ENCODE measurements around the gene AQP6.

AQP6 gene

DNA sequence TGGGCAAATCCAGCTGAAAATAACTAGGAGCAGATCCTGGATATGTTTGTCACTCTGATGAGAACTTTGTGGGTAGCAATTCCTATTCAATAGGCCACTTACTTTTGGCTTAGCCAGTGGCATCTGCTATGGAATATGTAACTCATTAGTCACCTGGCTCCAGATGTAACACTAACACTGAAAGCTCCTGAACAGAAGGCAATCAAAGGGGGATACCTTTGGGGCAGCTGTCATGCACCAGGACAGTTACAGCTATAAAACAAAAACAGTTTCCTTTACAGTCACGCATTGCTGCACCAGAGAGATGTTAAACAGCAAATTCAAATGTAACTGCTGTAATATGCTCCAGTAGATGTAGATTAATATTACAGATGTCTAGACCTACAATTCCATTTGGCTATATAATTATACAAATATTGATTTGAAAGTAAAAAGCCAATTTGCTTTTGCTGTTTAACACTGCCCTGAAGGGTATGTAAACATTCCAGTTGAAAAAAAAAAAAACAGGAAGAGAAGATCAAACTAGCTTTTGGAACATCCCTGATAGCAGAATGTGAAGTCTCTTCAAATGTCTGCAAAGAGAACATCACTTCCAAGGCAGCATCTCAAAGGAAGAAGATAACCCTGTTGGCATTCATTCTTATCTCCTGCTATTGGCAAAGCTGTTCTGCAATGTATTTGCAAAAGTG is 34.2 kb downstream of the AQP6 start:
- no peak overlapping the region for H3K4me3 Mint-ChIP-seq
- H3K9me3 Mint-ChIP-seq, result no peaks in the 10 kb centered on the region
- peaks cover 77% of the 10 kb centered on the region for H3K36me3 Mint-ChIP-seq (ENCODE audit: low read depth)
- no peak for DNase-seq
- no peaks in the 10 kb centered on the region for H3K27me3 Mint-ChIP-seq
- peaks cover 10% of the 10 kb centered on the region for H3K4me1 Mint-ChIP-seq (ENCODE audit: low read depth)
- H3K27ac Mint-ChIP-seq, result no peak overlapping the region

DNA sequence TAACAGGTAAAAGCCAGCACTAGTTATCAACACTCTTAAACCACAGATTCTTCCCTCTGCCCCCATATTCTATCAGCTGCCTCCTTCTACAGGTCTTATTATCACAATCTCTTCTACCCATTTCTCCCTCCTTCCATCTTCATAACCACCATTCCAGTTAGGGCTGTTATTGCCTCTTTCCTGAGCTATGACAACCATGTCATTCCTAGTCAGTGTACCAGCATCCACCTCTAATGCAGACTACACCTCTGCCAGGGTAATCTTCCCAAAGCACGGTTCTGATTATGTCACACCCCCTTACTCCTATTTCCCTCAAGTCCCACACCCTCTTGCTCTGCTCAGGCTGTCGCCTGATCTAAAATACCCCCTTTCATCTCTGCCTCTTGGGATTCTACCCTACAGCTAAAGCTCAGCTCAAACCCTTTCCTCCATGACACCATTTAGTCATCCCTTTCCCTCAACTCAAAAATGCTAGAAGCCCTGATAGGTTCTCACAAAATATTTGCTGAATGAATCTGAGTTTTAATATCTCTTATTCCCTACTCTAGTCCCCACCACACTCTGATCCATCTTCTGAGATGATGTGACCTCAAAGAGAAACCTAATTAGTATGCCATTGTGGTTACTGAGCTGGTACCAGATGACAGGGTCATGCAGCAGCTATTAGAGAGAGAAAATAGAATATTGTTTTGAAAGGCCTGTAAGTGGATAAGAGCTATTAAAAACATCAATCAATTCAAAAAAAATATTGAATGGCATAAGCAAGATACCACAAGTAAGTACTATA is 40.8 kb downstream of the AQP6 start:
- Mint-ChIP-seq H3K36me3 (ENCODE audit: low read depth) (peaks cover 57% of the 10 kb centered on the region), H3K9me3 (no peaks in the 10 kb centered on the region), H3K4me3 (no peak overlapping the region), H3K4me1 (ENCODE audit: low read depth) (peaks cover 6% of the 10 kb centered on the region), H3K27me3 (no peaks in the 10 kb centered on the region), H3K27ac (no peak overlapping the region)
- DNase-seq, result no peak

DNA sequence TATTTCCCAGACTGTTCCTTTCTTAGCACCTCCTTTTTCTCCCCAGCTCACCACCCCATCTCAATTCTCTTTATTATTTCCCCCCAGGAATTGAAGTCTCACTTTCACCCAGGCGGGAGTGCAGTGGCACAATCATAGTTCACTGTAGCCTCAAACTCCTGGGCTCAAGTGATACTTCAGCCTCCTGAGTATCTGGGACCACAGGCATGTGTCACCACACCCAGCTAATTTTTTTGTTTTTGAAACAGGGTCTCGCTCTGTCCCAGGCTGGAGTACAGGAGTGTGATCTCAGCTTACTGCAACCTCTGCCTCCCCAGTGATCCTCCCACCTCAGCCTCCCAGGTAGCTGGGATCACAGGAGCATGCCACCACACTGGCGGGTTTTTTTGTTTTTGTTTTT is 41.6 kb downstream of the AQP6 start:
- H3K4me1 Mint-ChIP-seq (ENCODE audit: low read depth), result peaks cover 6% of the 10 kb centered on the region

DNA sequence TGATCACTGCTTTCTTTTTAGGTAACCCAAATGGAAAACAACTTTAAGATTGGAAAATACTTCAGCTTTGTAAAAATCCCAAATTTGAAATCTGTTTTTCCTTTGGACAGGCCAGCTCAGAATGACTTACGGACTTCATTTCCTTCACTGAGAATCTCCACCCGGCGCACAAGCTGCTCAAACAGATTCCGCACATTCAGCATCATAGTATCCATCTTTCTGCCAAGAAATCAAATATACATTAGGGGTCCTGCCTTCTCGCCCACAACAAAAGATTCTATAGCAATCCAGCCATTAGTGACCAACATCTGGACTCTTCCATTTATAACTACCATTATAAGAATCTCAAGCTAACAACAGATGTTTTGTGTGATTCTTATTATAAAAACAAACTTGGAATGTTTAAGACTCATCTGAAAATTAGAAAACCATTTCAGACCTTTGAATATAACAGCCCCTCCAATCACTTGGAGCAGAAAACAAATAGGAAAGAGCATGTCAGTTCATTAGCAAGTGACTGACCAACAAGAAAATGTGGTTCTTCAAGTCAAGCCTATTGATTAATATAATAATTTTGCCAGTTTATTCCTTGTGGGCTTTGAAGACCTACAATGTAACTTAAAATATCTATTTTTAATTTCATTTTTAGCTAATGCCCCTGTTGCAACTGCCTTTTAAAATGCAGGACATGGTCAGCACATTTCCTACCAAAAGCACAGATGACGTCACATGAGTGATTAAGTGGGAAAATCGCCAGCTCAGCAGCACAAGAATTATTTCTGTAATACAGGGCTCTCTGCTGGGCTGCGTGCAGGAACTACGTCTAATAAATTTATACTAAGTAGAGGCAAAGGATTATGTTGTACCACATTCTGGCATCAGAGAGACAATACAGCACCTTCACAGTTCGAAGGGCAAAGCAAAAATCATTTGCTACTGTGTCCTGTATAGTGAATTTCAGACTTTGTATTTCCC is 44.0 kb downstream of the AQP6 start:
- Mint-ChIP-seq H3K4me1 (ENCODE audit: low read depth) (peaks cover 12% of the 10 kb centered on the region), H3K27ac (no peak overlapping the region), H3K36me3 (ENCODE audit: low read depth) (peaks cover 42% of the 10 kb centered on the region), H3K27me3 (no peaks in the 10 kb centered on the region), H3K4me3 (no peak overlapping the region), H3K9me3 (no peaks in the 10 kb centered on the region)
- no peak for DNase-seq

More for the DNA sequence above, 41.6 kb downstream of the AQP6 start:
- H3K27me3 Mint-ChIP-seq, result no peaks in the 10 kb centered on the region
- H3K27ac Mint-ChIP-seq, result no peak overlapping the region
- no peak for DNase-seq
- H3K4me3 Mint-ChIP-seq, result no peak overlapping the region
- peaks cover 52% of the 10 kb centered on the region for H3K36me3 Mint-ChIP-seq (ENCODE audit: low read depth)
- no peaks in the 10 kb centered on the region for H3K9me3 Mint-ChIP-seq

DNA sequence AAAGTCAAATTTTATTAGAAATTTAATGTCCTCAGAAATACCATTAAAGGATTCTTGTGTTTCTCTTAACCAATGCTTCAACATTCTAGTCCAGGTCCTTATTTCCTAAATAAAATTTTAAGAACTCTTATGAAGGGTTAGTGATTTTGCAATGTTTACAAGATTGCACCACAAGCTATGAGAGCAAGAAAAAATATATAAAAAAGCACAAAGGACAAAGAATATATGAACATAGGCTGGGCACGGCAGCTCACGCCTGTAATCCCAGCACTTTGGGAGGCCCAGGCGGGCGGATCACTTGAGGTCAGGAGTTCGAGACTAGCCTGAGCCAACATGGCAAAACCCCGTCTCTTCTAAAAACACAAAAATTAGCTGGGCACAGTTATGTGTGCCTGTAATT is 44.9 kb downstream of the AQP6 start:
- no peak overlapping the region for H3K27ac Mint-ChIP-seq
- peaks cover 13% of the 10 kb centered on the region for H3K4me1 Mint-ChIP-seq (ENCODE audit: low read depth)
- no peaks in the 10 kb centered on the region for H3K27me3 Mint-ChIP-seq
- H3K4me3 Mint-ChIP-seq, result no peak overlapping the region
- DNase-seq, result no peak
- H3K9me3 Mint-ChIP-seq, result no peaks in the 10 kb centered on the region
- peaks cover 44% of the 10 kb centered on the region for H3K36me3 Mint-ChIP-seq (ENCODE audit: low read depth)

DNA sequence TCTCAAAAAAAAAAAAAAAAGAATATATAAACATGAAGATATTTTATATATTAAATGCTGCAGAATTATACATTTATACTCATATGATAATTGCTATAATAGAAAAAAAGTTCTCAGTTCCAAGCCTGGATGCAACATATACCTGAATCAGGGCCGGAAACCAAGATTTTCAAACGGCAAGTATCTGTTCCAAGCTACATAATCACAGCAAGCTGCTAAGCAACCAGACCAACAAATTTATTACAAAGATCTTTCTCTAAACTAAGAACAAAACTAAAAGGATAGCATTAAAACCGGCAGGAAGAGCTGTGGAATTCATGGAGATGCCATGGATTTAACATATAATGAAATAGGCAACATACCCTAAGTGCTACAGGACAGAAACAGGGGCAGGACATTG is 45.4 kb downstream of the AQP6 start:
- Mint-ChIP-seq H3K27ac (no peak overlapping the region), H3K27me3 (no peaks in the 10 kb centered on the region), H3K4me1 (ENCODE audit: low read depth) (peaks cover 15% of the 10 kb centered on the region), H3K36me3 (ENCODE audit: low read depth) (peaks cover 48% of the 10 kb centered on the region), H3K4me3 (no peak overlapping the region), H3K9me3 (no peaks in the 10 kb centered on the region)
- no peak for DNase-seq

DNA sequence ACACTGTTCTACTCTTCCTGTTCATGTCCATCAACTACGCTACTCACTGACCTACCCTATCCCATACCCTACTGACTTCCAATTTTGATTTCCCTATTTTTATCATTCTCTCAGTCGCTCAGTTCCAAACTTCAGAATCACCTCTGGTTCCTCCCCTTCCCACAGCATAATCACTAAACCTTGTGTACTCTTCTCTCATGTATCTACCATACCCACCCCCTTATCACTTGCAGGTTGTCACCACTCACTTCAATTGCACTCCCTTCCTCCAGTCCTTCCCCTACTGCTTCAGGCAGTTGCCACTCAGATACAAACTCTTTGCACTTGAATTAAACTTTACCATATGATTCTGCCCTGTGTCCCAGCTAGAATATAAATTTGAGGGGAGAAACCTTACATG is 46.2 kb downstream of the AQP6 start:
- Mint-ChIP-seq H3K4me3 (no peak overlapping the region), H3K9me3 (no peaks in the 10 kb centered on the region), H3K36me3 (ENCODE audit: low read depth) (peaks cover 44% of the 10 kb centered on the region), H3K27me3 (no peaks in the 10 kb centered on the region), H3K4me1 (ENCODE audit: low read depth) (peaks cover 15% of the 10 kb centered on the region), H3K27ac (no peak overlapping the region)
- DNase-seq, result no peak

DNA sequence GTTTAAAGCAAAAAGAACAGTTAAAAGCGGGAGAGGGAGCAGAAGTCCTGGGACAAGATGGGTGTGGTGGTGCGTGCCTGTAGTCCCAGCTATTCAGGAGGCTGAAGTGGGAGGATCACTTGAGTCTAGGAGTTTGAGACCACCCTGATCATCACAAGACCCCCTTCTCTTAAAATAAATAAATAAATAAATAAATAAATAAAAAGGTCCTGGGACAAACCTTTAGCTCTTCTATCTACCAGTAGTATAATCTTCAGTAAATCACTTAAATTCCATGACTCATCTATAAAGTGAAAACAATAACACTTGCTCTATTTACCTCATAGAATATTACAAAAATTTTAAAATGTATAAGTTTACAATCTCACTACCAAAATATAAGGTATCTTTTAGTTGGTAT is 46.8 kb downstream of the AQP6 start:
- Mint-ChIP-seq H3K9me3 (no peaks in the 10 kb centered on the region), H3K27me3 (no peaks in the 10 kb centered on the region), H3K27ac (no peak overlapping the region), H3K4me1 (ENCODE audit: low read depth) (peaks cover 16% of the 10 kb centered on the region), H3K4me3 (no peak overlapping the region), H3K36me3 (ENCODE audit: low read depth) (peaks cover 44% of the 10 kb centered on the region)
- DNase-seq, result no peak

DNA sequence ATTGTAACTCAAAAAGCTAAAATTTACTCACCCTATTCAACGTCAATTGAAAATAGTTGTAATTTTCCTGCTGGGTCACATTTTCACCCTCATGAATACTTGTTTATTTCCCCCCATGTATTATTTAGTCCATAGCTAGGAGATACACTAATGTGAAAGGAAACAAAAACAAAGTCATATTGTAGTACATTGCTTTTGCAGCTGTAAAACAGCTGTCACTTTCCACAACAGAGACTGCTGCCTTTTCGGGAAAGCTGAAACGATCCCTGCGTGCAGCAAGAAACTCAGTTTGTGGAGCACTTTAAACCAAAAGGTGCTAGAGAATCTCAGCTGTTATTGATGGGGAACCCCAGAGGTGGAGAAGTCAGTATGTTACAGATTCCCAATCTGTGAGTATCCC is 48.3 kb downstream of the AQP6 start:
- H3K36me3 Mint-ChIP-seq (ENCODE audit: low read depth), result peaks cover 42% of the 10 kb centered on the region
- H3K9me3 Mint-ChIP-seq, result peaks cover 2% of the 10 kb centered on the region
- no peak overlapping the region for H3K27ac Mint-ChIP-seq
- peaks cover 22% of the 10 kb centered on the region for H3K4me1 Mint-ChIP-seq (ENCODE audit: low read depth)
- no peak overlapping the region for H3K4me3 Mint-ChIP-seq
- no peak for DNase-seq
- no peaks in the 10 kb centered on the region for H3K27me3 Mint-ChIP-seq

DNA sequence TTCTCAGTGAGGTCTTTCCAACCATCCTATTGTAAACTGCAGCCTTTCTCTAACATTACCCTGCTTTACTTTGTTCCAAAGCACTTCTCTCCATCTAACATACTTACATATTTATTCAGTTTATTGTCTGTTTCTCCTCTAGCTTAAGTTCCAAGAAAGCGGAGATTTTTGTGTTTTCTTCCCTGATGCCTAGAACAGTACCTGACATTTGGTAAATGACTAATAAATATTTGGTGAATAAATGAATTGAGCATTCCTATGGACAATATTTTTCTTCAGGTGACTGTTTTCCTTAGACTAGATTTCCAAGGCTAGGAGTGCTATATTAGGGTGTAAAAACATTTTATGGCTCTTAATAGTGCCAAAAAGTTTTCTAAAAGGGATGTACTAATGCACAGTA is 50.2 kb downstream of the AQP6 start:
- Mint-ChIP-seq H3K9me3 (peaks cover 2% of the 10 kb centered on the region), H3K27ac (no peak overlapping the region)

DNA sequence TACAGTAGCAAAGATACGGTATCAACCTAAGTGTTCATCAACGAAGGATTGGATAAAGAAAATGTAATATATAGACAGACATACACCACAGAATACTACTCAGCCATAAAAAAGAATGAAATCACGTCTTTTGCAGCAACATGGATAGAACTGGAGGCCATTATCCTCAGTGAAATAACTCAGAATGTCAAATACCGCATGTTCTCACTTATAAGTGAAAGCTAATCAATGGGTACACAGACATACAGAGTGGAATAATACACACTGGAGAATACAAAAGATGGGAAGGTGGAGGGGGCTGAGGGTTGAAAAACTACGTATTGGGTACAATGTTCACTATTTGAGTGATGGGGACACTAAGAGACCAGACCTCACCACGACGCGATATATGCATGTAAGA is 51.5 kb downstream of the AQP6 start:
- H3K4me1 Mint-ChIP-seq (ENCODE audit: low read depth), result peaks cover 24% of the 10 kb centered on the region
- H3K36me3 Mint-ChIP-seq (ENCODE audit: low read depth), result peaks cover 30% of the 10 kb centered on the region
- H3K4me3 Mint-ChIP-seq, result peak overlapping the region; percentile 98
- DNase-seq, result no peak
- peak overlapping the region; percentile 98 for H3K27ac Mint-ChIP-seq
- peaks cover 2% of the 10 kb centered on the region for H3K9me3 Mint-ChIP-seq
- no peaks in the 10 kb centered on the region for H3K27me3 Mint-ChIP-seq

More for the DNA sequence above, 50.2 kb downstream of the AQP6 start:
- Mint-ChIP-seq H3K36me3 (ENCODE audit: low read depth) (peaks cover 30% of the 10 kb centered on the region), H3K4me1 (ENCODE audit: low read depth) (peaks cover 24% of the 10 kb centered on the region), H3K4me3 (peak overlapping the region; percentile 98), H3K27me3 (no peaks in the 10 kb centered on the region)
- no peak for DNase-seq

DNA sequence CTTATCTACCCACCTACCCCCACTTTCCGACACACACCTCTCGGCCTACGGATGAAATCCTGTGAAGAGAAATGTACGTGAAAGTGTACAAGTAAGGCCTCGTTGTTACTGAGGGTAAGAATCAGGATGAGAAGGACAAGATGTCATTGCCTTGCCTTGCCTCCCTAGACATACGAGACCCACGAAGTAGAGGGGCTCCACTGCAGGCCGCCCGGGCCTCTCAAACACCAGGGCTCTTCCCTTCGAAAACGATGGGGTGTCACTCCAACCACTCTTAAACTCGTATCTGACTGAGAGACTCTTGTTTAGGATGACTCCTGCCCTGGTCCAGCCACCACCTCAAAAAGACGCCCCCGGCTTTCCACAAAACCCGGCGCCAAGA is 52.0 kb downstream of the AQP6 start:
- Mint-ChIP-seq H3K27me3 (no peaks in the 10 kb centered on the region), H3K4me3 (peak overlapping the region; percentile 98), H3K4me1 (ENCODE audit: low read depth) (peaks cover 24% of the 10 kb centered on the region), H3K9me3 (peaks cover 2% of the 10 kb centered on the region), H3K36me3 (ENCODE audit: low read depth) (peaks cover 30% of the 10 kb centered on the region), H3K27ac (peak overlapping the region; percentile 98)
- no peak for DNase-seq

DNA sequence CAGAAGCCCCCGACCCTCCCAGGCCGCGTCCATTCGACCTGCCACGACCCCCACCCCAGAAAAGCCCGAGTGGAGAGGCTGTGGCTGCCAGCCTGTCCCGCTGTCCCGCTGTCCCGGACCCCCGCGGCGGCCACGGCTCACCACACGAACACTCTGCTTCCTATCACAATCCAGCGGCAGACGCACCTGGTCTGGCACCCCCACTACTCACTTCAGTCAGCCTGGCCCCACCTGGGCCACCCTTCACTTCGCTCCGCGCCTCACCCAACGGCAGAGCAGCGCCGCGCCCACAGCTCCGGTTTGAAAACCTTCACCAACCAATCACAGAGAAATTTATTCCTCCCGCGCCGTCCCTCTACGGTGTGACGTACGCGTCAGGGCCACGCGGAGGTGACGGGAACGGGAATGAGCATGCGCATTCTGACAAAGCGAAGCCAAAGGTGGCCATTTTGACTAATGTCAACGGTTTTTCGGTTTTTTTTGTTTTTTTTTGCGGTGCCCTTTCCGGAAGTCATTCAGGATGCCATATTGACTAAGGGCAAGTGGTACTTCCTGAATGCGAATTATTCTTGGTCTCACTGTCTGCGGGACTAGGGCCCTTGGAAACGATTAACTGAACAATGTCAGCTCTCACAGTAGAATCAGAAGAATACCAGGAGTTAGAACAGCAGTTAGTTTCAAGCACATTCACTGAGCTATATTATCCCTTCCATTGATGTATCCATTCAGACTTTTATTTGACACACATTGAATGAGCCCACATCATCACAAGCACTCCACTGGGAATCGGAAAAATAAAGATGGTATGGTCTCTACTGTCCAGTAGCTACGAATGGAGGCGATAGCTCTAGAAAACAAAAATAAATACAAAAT is 52.7 kb downstream of the AQP6 start, which contains the start of gene RACGAP1:
Gene RACGAP1, minus strand, starts transcription at position 308 of the 873 bp plus-strand sequence. CDS start 8,779 bp downstream, outside the sequence.
- Mint-ChIP-seq H3K27me3 (no peaks in the 10 kb centered on the region), H3K27ac (peak within 1 kb of the TSS; percentile 98), H3K9me3 (peaks cover 2% of the 10 kb centered on the region), H3K4me1 (ENCODE audit: low read depth) (peaks cover 24% of the 10 kb centered on the region), H3K4me3 (peak within 1 kb of the TSS; percentile 98), H3K36me3 (ENCODE audit: low read depth) (peaks cover 30% of the 10 kb centered on the region)
- DNase-seq, result peak; percentile 91
